SK-N-SH (cell line): ENCODE data around the gene ZNF429. TPM values are rescaled to one million over a fixed set of nuclear protein-coding genes. Genes with fewer than 3 reads are reported as not detected.

Source experiments
- CTCF ChIA-PET: fragments of 300-600, 350-600 bp; formaldehyde crosslinking; extraction: SDS; loops from one replicate; lab custom pipeline; 2021; lab: Yijun Ruan, JAX
- POLR2A ChIA-PET: fragments of 350-600 bp; sonication (Branson Sonifier 250); formaldehyde crosslinking; extraction: SDS; loops from one replicate; lab custom pipeline; 2020; ENCODE audit warnings: antibody characterized with exemption, inconsistent platforms; lab: Yijun Ruan, JAX
- DNase-seq: peaks from one replicate; pipeline ENCODE4 v3.0.0; 2012
- H2AFZ ChIP-seq: fragments of 200-600 bp; sonication (generic); 2 replicates; pipeline ENCODE4 v1.8.1; 2016; ENCODE audit warnings: antibody characterized with exemption, mild to moderate bottlenecking, low read depth
- H3F3A ChIP-seq: fragments of 200-600 bp; sonication (generic); replicated peaks from 2 replicates; pipeline ENCODE3; 2016; ENCODE audit warnings: antibody characterized with exemption, mild to moderate bottlenecking; ENCODE audit not compliant: insufficient read depth
- H3K27ac ChIP-seq, 2 experiments: fragments of 200-500 bp in 1 of 2; fragments of 200-600 bp in 1 of 2; sonication (Bioruptor generic) in 1 of 2; sonication (generic), shearing (Covaris generic) in 1 of 2; 2 replicates each; pipeline versions ENCODE4 v1.5.1 to v1.6.1; 2014 to 2016; ENCODE audit warnings: low read depth in 2 of 2, inconsistent platforms in 1 of 2, low read length in 1 of 2, mild to moderate bottlenecking in 1 of 2, mixed read lengths in 1 of 2
- H3K27me3 ChIP-seq: fragments of 200-600 bp; sonication (generic), shearing (Covaris generic); 2 replicates; pipeline ENCODE4 v1.6.1; 2016; ENCODE audit warnings: mixed run types; ENCODE audit not compliant: insufficient read depth
- H3K36me3 ChIP-seq, 2 experiments: fragments of 200-500 bp in 1 of 2; fragments of 200-600 bp in 1 of 2; sonication (Bioruptor generic) in 1 of 2; sonication (generic) in 1 of 2; replicated peaks in 1 of 2; 2 replicates each; pipeline versions ENCODE3 to v1.5.1; 2014 to 2016; ENCODE audit warnings: low read length in 1 of 2, mild to moderate bottlenecking in 1 of 2; ENCODE audit not compliant: insufficient read depth in 2 of 2, control insufficient read depth in 1 of 2
- H3K4me1 ChIP-seq, 2 experiments: fragments of 200-500 bp in 1 of 2; fragments of 200-600 bp in 1 of 2; sonication (Bioruptor generic) in 1 of 2; sonication (generic), shearing (Covaris generic) in 1 of 2; 2 replicates each; pipeline versions ENCODE4 v1.5.1 to v1.6.1; 2014 to 2016; ENCODE audit warnings: low read depth in 1 of 2, low read length in 1 of 2, mixed run types in 1 of 2; ENCODE audit not compliant: insufficient read depth in 2 of 2, control insufficient read depth in 1 of 2
- H3K4me2 ChIP-seq: fragments of 200-600 bp; sonication (generic), shearing (Covaris generic); 2 replicates; pipeline ENCODE4 v1.6.1; 2017; ENCODE audit warnings: mixed run types
- H3K4me3 ChIP-seq, 2 experiments: fragments of 200-500 bp in 1 of 2; fragments of 200-600 bp in 1 of 2; sonication (Bioruptor generic) in 1 of 2; sonication (generic), shearing (Covaris generic) in 1 of 2; 2 replicates each; pipeline versions ENCODE4 v1.5.1 to v1.8.1; 2014 to 2016; ENCODE audit warnings: low read depth in 2 of 2, inconsistent platforms in 1 of 2, low read length in 1 of 2, mild to moderate bottlenecking in 1 of 2, mixed read lengths in 1 of 2, moderate library complexity in 1 of 2
- H3K79me2 ChIP-seq: fragments of 200-600 bp; sonication (generic); 2 replicates; pipeline ENCODE4 v1.8.1; 2017; ENCODE audit warnings: mild to moderate bottlenecking; ENCODE audit not compliant: insufficient read depth
- H3K9ac ChIP-seq: fragments of 200-600 bp; sonication (generic); 2 replicates; pipeline ENCODE4 v1.6.1; 2017; ENCODE audit warnings: mixed run types
- H3K9me2 ChIP-seq: fragments of 200-600 bp; sonication (generic); 2 replicates; pipeline ENCODE4 v1.6.1; 2017; ENCODE audit warnings: mixed run types
- H3K9me3 ChIP-seq: fragments of 200-600 bp; sonication (generic); 2 replicates; pipeline ENCODE4 v1.6.1; 2017; ENCODE audit warnings: mixed run types, mild to moderate bottlenecking, moderate library complexity
- H4K20me1 ChIP-seq: fragments of 200-600 bp; sonication (generic); 2 replicates; pipeline ENCODE4 v1.6.1; 2017; ENCODE audit warnings: mild to moderate bottlenecking, mixed run types; ENCODE audit not compliant: insufficient read depth
- CHD2 ChIP-seq: fragments of 150-350 bp; IDR thresholded peaks from 2 replicates; pipeline ENCODE4 v1.6.1; 2018; ENCODE audit warnings: low read length; ENCODE audit not compliant: partially characterized antibody
- CTCF ChIP-seq: fragments of 200-600 bp; sonication (generic); IDR thresholded peaks from 2 replicates; pipeline ENCODE4 v1.6.1; 2017; ENCODE audit warnings: antibody characterized with exemption, mild to moderate bottlenecking, moderate library complexity
- EP300 ChIP-seq, 2 experiments: IDR thresholded peaks; 2 replicates each; pipeline versions ENCODE4 v1.4.0 to v1.6.1; 2012; ENCODE audit warnings: borderline replicate concordance in 1 of 2, low read depth in 1 of 2, low read length in 1 of 2
- FOXJ3 ChIP-seq: sonication (generic); formaldehyde crosslinking; IDR thresholded peaks from 2 replicates; pipeline ENCODE4 v1.5.1; 2020; ENCODE audit warnings: mild to moderate bottlenecking, missing genetic modification reagents
- FOXM1 ChIP-seq: IDR thresholded peaks from 2 replicates; pipeline ENCODE4 v1.4.0; 2012; ENCODE audit warnings: low read depth, mild to moderate bottlenecking
- GATA2 ChIP-seq: sonication (generic); formaldehyde crosslinking; IDR thresholded peaks from 2 replicates; pipeline ENCODE4 v1.5.0; 2020; ENCODE audit warnings: mild to moderate bottlenecking, missing genetic modification reagents
- MEF2A ChIP-seq: IDR thresholded peaks from 2 replicates; pipeline ENCODE4 v1.4.0; 2012; ENCODE audit warnings: low read depth, borderline replicate concordance
- PBX3 ChIP-seq: IDR thresholded peaks from 2 replicates; pipeline ENCODE4; 2012
- POLR2AphosphoS5 ChIP-seq: IDR thresholded peaks from 2 replicates; pipeline ENCODE4 v1.6.1; 2012; ENCODE audit warnings: low read depth, low read length
- RCOR1 ChIP-seq: fragments of 150-350 bp; IDR thresholded peaks from 2 replicates; pipeline ENCODE4 v1.6.1; 2017; ENCODE audit warnings: antibody characterized with exemption, low read length
- SIN3A ChIP-seq: IDR thresholded peaks from 2 replicates; pipeline ENCODE4 v1.6.1; 2012; ENCODE audit warnings: low read depth, mild to moderate bottlenecking, low read length, moderate library complexity, borderline replicate concordance
- SMC3 ChIP-seq: IDR thresholded peaks from 2 replicates; pipeline ENCODE4 v1.6.1; 2012; ENCODE audit warnings: low read depth, low read length, improper control_type of control experiment
- TAF1 ChIP-seq: IDR thresholded peaks from 2 replicates; pipeline ENCODE4 v1.6.1; 2012; ENCODE audit warnings: low read depth, mild to moderate bottlenecking, low read length, moderate library complexity, borderline replicate concordance
- TCF12 ChIP-seq: IDR thresholded peaks from 2 replicates; pipeline ENCODE4 v1.4.0; 2012
- TEAD4 ChIP-seq: IDR thresholded peaks from 2 replicates; pipeline ENCODE4 v1.4.0; 2012; ENCODE audit warnings: mild to moderate bottlenecking, borderline replicate concordance; ENCODE audit not compliant: insufficient read depth
- USF1 ChIP-seq: IDR thresholded peaks from 2 replicates; pipeline ENCODE4 v1.4.0; 2012; ENCODE audit warnings: low read depth, borderline replicate concordance
- USF2 ChIP-seq: fragments of 150-350 bp; IDR thresholded peaks from 2 replicates; pipeline ENCODE4 v1.6.1; 2017; ENCODE audit warnings: antibody characterized with exemption, low read length, low read depth, borderline replicate concordance
- WGBS: methylation state at CpG from one replicate; pipeline ENCODE4 v1.1.6; 2017; ENCODE audit warnings: low lambda C conversion rate; 5-methylcytosine and 5-hydroxymethylcytosine counted together
- polyA plus RNA-seq, 3 experiments: library from polyadenylated mRNA; depleted of rRNA; stranded (reverse); fragments of >200 nt; gene quantifications; 2 replicates each; pipeline ENCODE4 v1.2.3, GENCODE V29; 2012
- TF ChIP-seq, protein P1 (sequence below): IDR thresholded peaks from 2 replicates; pipeline ENCODE4 v1.4.0; 2012; ENCODE audit warnings: low read depth

The ZNF429 gene
- polyA plus RNA-seq, 1 of the 3 experiments (the other 2 are of a cell fraction), result 5.6 TPM

DNA sequence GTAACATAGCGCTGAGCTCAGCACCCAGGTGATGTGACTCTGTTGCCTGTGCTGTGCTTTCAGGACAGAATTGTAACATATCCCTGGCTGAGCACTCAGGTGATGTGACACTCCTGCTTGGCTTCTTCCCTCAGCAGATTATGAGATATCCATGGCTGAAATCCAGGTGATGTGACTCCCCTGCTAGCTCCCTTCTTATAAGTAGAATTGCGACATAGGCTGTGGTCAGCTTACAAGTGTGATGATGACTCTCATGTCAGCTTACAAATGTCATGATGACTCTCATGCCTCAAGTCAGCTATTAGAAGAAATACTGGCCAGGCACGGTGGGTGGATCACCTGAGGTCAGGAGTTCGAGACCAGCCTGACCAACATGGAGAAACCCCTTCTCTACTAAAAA lies 14.3 kb upstream of the ZNF429 start:
- Histone ChIP-seq H3K36me3 (no peaks in the 10 kb centered on the region), H3F3A (no peaks in the 10 kb centered on the region), H3K79me2 (no peaks in the 10 kb centered on the region), H3K9ac (no peak overlapping the region), H3K27ac (no peak overlapping the region), H3K9me2 (no peaks in the 10 kb centered on the region), H3K27me3 (no peaks in the 10 kb centered on the region), H3K4me2 (no peak overlapping the region), H3K9me3 (no peaks in the 10 kb centered on the region), H4K20me1 (no peaks in the 10 kb centered on the region), H2AFZ (no peak overlapping the region), H3K4me3 (no peak overlapping the region), H3K4me1 (no peaks in the 10 kb centered on the region)
- no peak for TF ChIP-seq CHD2
- no peak for TF ChIP-seq GATA2 (CRISPR knock-in tag)
- no peak for TF ChIP-seq POLR2AphosphoS5
- no peak for TF ChIP-seq TCF12
- TF ChIP-seq, protein P1, sequence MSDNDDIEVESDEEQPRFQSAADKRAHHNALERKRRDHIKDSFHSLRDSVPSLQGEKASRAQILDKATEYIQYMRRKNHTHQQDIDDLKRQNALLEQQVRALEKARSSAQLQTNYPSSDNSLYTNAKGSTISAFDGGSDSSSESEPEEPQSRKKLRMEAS, result no peak
- TF ChIP-seq FOXM1, result no peak
- no peak for TF ChIP-seq RCOR1
- no peak for TF ChIP-seq USF2
- no peak for TF ChIP-seq PBX3
- TF ChIP-seq TEAD4, result no peak
- no peak for TF ChIP-seq SMC3
- TF ChIP-seq SIN3A, result no peak
- TF ChIP-seq TAF1, result no peak
- TF ChIP-seq EP300 (IDR thresholded peaks at IDR 0.05; ENCODE audit: borderline replicate concordance in 1 of 2, low read depth in 1 of 2, low read length in 1 of 2), result no peak
- TF ChIP-seq USF1, result no peak
- TF ChIP-seq FOXJ3 (CRISPR knock-in tag), result no peak
- TF ChIP-seq MEF2A, result no peak
- TF ChIP-seq CTCF, result no peak
- no peak for DNase-seq
- 48% methylated on average over 4 of the region's 4 CpGs for WGBS
- ChIA-PET CTCF (no interaction called here), POLR2A (no interaction called here)
